PC-9 (cell line): ENCODE data around the gene LIX1. TPM values are rescaled to one million over a fixed set of nuclear protein-coding genes. Genes with fewer than 3 reads are reported as not detected.

Experiments
- BruUV-seq: library from RNA; stranded (reverse); fragments of 400-500 nt; replicated peaks from 2 replicates; lab custom pipeline; 2021; lab: Mats Ljungman, UMichigan
- CTCF ChIA-PET: fragments of 300-600 bp; sonication (Branson Sonifier 250); formaldehyde crosslinking; loops from one replicate; lab custom pipeline; 2022; ENCODE audit warnings: antibody characterized with exemption; lab: Charles Lee
- POLR2A ChIA-PET: fragments of 300-600 bp; sonication (Branson Sonifier 250); formaldehyde crosslinking; loops from one replicate; lab custom pipeline; 2022; ENCODE audit warnings: antibody characterized with exemption; ENCODE audit not compliant: unreplicated experiment; lab: Charles Lee
- DNase-seq, 2 experiments: peaks; one replicate each; pipeline versions ENCODE4 v3.0.0 to v3.0.0-alpha.2; 2015 to 2022; ENCODE audit warnings: mixed read lengths in 1 of 2
- H2AFZ ChIP-seq: fragments of 200-600 bp; sonication (generic); 2 replicates; pipeline ENCODE4 v1.8.1; 2017; ENCODE audit warnings: antibody characterized with exemption
- H3F3A ChIP-seq: fragments of 200-600 bp; sonication (generic); 2 replicates; pipeline ENCODE4 v1.8.1; 2017; ENCODE audit warnings: antibody characterized with exemption, mild to moderate bottlenecking, low read depth; ENCODE audit not compliant: insufficient read depth
- H3K27ac ChIP-seq: fragments of 200-600 bp; sonication (generic); 2 replicates; pipeline ENCODE4 v1.6.1; 2016; ENCODE audit warnings: mixed run types
- H3K27me3 ChIP-seq: fragments of 200-600 bp; sonication (generic); 2 replicates; pipeline ENCODE4 v1.6.1; 2016; ENCODE audit warnings: low read depth, mixed run types; ENCODE audit not compliant: insufficient read depth
- H3K36me3 ChIP-seq: fragments of 200-600 bp; sonication (generic); 2 replicates; pipeline ENCODE4 v1.6.1; 2016; ENCODE audit warnings: low read depth, mixed run types
- H3K4me1 ChIP-seq: fragments of 200-600 bp; sonication (generic); replicated peaks from 2 replicates; pipeline ENCODE4 v1.6.1; 2016; ENCODE audit warnings: mixed run types; ENCODE audit not compliant: insufficient read depth
- H3K4me2 ChIP-seq: fragments of 200-600 bp; sonication (generic); 2 replicates; pipeline ENCODE4 v1.6.1; 2017; ENCODE audit warnings: mixed run types
- H3K4me3 ChIP-seq: fragments of 200-600 bp; sonication (generic); 2 replicates; pipeline ENCODE4 v1.6.1; 2016; ENCODE audit warnings: mixed run types
- H3K79me2 ChIP-seq: fragments of 200-600 bp; sonication (generic); 2 replicates; pipeline ENCODE4 v1.6.1; 2017; ENCODE audit warnings: low read depth, mixed run types
- H3K9me2 ChIP-seq: fragments of 200-600 bp; sonication (generic); 2 replicates; pipeline ENCODE4 v1.8.1; 2017; ENCODE audit warnings: mild to moderate bottlenecking; ENCODE audit not compliant: insufficient read depth
- H3K9me3 ChIP-seq: fragments of 200-600 bp; sonication (generic); 2 replicates; pipeline ENCODE4 v1.8.1; 2016; ENCODE audit warnings: low read depth; ENCODE audit not compliant: insufficient read depth
- H4K20me1 ChIP-seq: fragments of 200-600 bp; sonication (generic); 2 replicates; pipeline ENCODE4 v1.8.1; 2017; ENCODE audit not compliant: insufficient read depth
- CTCF ChIP-seq: fragments of 200-600 bp; sonication (generic); conservative IDR thresholded peaks from 2 replicates; pipeline ENCODE4 v1.6.1; 2017; ENCODE audit warnings: mixed run types, antibody characterized with exemption, mild to moderate bottlenecking, moderate library complexity
- EZH2 ChIP-seq: fragments of 200-600 bp; sonication (generic); IDR thresholded peaks from 2 replicates; pipeline ENCODE4 v1.8.0; 2017; ENCODE audit warnings: antibody characterized with exemption, low read depth
- intact Hi-C: fragments of 100-400 bp; cut with micrococcal nuclease; formaldehyde crosslinking; loops from one replicate; pipeline ENCODE4 v1.10.0; 2022; ENCODE audit not compliant: unreplicated experiment
- total RNA-seq: library from RNA; stranded (reverse); gene quantifications from 2 replicates; pipeline ENCODE4 v1.2.3, GENCODE V29; 2021

LIX1 gene
- total RNA-seq, 1 experiment from 2014 or later, result not detected

DNA sequence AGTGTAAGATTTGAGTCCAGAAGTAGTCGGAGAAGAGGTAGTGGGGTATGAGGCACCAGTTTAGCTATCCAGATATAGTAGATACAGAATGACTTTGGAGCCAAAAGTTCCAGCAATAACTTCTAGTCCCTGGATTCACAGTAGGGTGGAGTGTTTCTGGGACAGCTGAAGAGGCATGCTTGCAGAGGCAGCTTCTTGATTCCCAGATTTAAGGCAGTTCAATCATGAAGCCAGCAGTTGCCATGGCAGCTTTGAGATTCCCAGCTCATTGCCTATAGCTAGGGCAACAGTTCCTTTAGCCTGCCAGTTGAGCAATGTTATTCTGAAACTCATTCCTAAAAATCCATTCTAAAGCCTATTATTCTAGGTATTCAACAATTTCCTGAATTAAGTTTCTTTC lies 79.2 kb downstream of the LIX1 start:
- intact Hi-C loops, result no loop called here
- Histone ChIP-seq H3K9me2 (no peaks in the 10 kb centered on the region), H2AFZ (no peak overlapping the region), H4K20me1 (no peaks in the 10 kb centered on the region), H3K36me3 (no peaks in the 10 kb centered on the region), H3K79me2 (no peaks in the 10 kb centered on the region), H3K9me3 (no peaks in the 10 kb centered on the region; the same call in 1 of the 2 replicates), H3K4me1 (peaks cover 8% of the 10 kb centered on the region), H3K4me3 (no peak overlapping the region), H3K27me3 (no peaks in the 10 kb centered on the region), H3K27ac (no peak overlapping the region), H3K4me2 (no peak overlapping the region), H3F3A (no peaks in the 10 kb centered on the region)
- POLR2A ChIA-PET, result no interaction called here
- no TSS peak for BruUV-seq
- CTCF ChIA-PET, result no interaction called here
- TF ChIP-seq EZH2 (no peak), CTCF (no peak)
- DNase-seq, result no peak

DNA sequence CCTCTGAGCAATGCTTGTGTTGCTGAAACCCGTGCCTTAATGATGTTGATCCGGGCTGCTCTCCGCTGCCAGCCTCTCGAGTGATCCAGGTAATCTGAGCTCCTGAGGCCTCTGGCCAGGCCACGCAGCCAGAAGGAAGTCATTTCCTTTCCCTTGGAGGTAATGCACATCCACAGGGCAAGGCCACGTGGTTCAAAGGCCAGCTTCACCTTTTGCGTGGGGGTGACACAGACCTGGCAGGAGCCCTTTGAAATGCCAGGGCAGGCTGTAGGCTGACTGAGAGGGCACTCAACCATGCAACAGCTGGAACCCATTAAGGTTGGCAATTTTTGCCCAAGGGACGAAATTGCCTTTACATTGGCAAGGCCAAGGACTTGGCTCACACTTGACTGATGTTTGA lies 80.4 kb downstream of the LIX1 start:
- ChIA-PET POLR2A (no interaction called here), CTCF (no interaction called here)
- no TSS peak for BruUV-seq
- no peaks in the 10 kb centered on the region; the same call in 1 of the 2 replicates for H3K9me3 ChIP-seq
- no peaks in the 10 kb centered on the region for H4K20me1 ChIP-seq
- TF ChIP-seq EZH2 (no peak), CTCF (no peak)
- no peak overlapping the region for H3K4me2 ChIP-seq
- H2AFZ ChIP-seq, result no peak overlapping the region
- intact Hi-C loops, result no loop called here
- DNase-seq, result no peak
- no peak overlapping the region for H3K4me3 ChIP-seq
- H3F3A ChIP-seq, result no peaks in the 10 kb centered on the region
- H3K9me2 ChIP-seq, result no peaks in the 10 kb centered on the region
- no peaks in the 10 kb centered on the region for H3K79me2 ChIP-seq
- peaks cover 8% of the 10 kb centered on the region for H3K4me1 ChIP-seq
- no peaks in the 10 kb centered on the region for H3K27me3 ChIP-seq
- H3K36me3 ChIP-seq, result no peaks in the 10 kb centered on the region
- no peak overlapping the region for H3K27ac ChIP-seq

- intact Hi-C loops, result no loop called here
Measured at GRCh38 chr5:97056263-97056662, 86.1 kb downstream of the LIX1 start.

More at GRCh38 chr5:97056263-97056662, 86.1 kb downstream of the LIX1 start:
- H3K27me3 ChIP-seq, result no peaks in the 10 kb centered on the region
- H3K27ac ChIP-seq, result no peak overlapping the region
- H3K36me3 ChIP-seq, result no peaks in the 10 kb centered on the region
- H3K4me3 ChIP-seq, result no peak overlapping the region
- ChIA-PET CTCF (no interaction called here), POLR2A (no interaction called here)
- H3K4me2 ChIP-seq, result no peak overlapping the region
- no peaks in the 10 kb centered on the region for H3K79me2 ChIP-seq
- no peaks in the 10 kb centered on the region; the same call in 1 of the 2 replicates for H3K9me2 ChIP-seq
- no peaks in the 10 kb centered on the region for H3F3A ChIP-seq
- H2AFZ ChIP-seq, result no peak overlapping the region
- no peaks in the 10 kb centered on the region for H3K4me1 ChIP-seq
- no peaks in the 10 kb centered on the region for H4K20me1 ChIP-seq
- H3K9me3 ChIP-seq, result no peaks in the 10 kb centered on the region; the same call in 1 of the 2 replicates
- no TSS peak for BruUV-seq
- TF ChIP-seq EZH2 (no peak), CTCF (no peak)
- DNase-seq, result no peak
